Hypothalamus (tissue), 51 donors: ENCODE measurements around the gene ITGB4.

Source experiments
- DNase-seq, 51 donors: peaks; one replicate each; lab custom pipeline; 2025; lab: John Stamatoyannopoulos, UW

ITGB4 gene

DNA sequence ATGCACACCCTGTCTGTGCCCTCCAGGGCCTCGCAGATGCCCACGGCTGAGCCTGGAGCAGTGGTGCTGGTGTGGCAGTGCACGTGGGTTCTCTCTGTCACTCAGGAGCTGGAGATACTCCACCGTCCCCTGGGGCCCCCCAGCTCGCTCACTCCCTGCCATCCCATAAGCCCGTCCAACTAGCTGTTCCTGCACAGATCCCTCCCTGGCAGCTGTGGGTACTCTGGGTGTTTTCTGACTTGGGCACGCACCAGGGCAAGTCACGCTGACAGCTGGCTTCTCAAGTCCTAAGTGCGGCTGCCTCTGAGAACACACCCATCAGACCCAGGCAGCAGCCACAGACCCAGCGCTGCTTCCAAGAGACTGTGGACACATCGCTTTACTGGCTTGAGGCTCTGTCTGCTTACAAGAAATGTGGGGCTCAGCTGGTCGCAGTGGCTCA is 25.4 kb upstream of the ITGB4 start:
- peak in 28 of 51 donors; percentile 13 to 81 (median 50) for DNase-seq

DNA sequence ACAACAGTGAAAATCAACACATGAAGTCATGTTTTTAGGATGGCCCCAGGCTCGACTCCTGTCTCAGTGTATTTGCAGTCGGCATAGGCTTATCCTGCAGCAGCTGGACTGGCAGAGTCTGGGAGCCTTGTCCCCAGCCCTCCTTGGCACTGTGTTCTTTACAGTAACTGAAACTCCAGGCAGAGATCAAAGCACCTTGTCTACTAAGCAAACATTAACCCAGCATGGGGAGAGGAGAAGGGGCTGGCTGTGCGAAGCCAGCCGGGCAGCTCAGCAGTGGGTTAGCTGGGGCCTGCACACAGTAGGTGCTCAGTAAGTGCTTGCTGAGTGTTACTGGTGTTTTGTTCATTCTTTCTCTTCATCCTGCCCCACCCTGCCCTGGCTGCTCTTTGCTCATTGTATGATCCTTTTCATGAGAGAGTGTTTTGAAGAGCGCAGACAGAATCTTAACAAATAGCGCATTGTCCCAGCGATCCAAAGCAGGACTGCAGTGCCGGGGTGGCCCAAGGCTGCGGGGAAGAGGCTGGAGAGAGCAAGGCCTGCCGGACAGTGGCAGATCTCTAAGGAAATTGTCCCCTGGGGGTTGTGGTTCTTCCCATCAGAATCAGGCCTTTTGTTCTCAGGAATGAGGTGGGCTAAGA is 23.5 kb upstream of the ITGB4 start:
- peak in 42 of 51 donors; percentile 9 to 88 (median 62) for DNase-seq

DNA sequence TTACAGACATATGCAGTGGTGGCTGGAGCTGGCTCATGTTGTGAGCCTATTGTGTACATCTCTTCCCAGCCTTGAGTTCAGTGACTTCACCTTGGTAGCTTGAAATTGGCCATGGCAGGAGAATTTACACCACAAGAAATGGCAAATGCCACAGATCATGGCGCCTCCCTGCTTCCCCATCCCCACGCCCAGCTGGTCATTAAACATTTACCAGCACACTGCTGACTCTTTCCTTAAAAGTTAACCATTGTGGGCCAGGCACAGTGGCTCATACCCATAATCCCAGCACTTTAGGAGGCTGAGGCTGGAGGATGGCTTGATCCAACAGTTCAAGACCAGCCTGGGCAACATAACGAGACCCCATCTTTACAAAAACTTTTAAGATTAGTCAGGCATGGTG is 22.6 kb upstream of the ITGB4 start:
- no peak for DNase-seq

DNA sequence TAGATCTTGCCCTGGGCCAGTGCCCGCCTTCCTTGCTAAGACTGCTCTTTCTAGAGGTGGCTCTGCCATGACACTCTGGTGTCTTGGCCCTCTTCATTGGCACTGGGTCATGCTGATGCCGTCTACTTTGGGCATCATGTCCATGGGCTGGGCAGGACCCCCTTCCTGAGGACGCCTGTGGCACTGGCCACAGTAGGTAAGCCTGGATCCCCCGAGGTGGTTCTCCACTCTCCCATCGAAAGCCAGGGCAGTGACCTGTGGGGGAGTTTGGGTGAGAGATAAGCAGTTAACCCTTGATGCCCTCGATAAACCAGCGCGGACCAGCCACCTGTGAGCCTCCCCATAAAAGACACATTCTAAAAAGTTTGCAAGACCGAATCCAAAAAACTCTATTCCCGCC is 20.0 kb upstream of the ITGB4 start:
- no peak for DNase-seq

DNA sequence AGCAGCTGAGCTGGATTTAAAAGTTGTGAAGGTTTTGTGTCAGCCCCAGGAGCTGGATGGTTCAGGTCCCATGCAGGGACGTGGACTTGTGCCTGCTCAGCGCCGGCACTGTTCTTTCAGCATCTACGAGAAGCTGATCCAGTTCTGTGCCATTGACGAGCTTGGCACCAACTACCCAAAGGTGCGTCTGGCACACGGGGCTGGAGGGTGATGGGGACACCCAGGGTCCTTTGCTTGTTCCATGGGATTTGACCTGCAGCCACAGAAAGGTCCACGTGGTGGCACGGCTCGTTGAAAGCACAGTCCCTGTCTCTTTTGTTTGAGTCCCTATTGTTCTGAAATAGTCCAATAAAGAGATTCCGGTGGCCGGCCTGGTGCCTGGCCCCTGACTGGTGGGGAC is 18.1 kb upstream of the ITGB4 start:
- no peak for DNase-seq

DNA sequence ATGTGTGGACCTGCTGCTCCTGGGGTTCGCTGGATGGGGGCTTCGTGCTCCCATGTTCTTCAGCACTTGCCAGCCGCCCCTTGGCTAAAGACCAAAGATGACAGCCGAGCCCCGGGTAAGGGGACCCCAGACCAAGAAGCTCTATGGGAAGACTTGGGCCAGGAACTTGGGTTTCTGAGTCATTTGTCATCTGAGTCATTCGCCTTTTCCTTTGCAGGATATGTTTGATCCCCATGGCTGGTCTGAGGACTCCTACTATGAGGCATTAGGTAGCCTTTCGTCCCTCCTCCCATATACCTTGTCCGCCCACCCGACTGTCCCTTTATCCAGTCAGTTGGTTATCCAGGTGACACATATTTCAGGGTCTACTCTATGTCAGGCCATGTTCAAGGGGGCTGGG is 17.7 kb upstream of the ITGB4 start:
- no peak for DNase-seq

DNA sequence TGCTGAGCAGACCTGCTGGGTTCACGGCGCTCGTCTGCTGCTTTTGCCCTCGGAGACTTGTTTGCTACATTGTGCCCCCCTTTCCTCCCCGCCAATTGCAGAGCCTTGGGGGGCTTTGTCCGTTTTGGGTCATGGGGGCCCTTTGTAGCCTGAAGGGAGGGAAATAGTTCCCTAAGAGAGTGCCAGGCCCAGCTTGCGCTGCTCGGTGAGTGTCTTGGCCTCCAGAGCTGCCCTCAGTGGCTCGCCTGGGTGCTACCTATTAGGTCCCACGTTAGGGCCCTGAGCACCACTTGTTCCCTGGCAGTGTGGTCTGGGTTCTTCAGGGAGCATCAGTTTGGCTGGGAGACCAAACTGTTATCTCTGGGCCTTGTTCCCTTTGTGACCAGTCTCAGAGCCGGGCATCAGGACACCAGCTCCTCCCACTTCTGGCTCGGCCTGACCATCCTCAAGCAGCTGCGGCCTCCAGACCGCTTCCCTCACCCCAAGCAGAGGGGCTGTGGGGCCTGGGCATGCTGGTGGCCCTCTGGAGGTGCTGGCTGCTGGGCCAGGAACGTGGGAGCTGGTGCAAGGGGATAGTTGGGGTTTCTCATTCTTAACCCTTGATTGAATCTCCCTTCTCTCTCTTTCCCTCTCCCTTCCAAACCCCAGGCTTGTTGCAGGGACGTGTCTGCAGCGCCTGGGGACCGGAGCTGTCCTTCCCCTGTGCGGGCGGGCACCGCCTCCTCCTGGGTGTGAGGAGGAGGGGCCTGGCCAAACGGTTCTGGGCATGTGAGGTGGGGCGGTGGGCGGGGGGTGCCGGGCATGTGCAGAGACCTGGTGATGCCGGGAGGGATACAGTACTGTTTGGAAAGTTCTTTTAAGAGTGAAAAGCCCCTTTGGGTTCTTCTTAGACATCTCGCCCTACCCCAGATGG is 16.0 kb upstream of the ITGB4 start:
- DNase-seq, result peak in 7 of 51 donors; percentile 15 to 44 (median 28)

DNA sequence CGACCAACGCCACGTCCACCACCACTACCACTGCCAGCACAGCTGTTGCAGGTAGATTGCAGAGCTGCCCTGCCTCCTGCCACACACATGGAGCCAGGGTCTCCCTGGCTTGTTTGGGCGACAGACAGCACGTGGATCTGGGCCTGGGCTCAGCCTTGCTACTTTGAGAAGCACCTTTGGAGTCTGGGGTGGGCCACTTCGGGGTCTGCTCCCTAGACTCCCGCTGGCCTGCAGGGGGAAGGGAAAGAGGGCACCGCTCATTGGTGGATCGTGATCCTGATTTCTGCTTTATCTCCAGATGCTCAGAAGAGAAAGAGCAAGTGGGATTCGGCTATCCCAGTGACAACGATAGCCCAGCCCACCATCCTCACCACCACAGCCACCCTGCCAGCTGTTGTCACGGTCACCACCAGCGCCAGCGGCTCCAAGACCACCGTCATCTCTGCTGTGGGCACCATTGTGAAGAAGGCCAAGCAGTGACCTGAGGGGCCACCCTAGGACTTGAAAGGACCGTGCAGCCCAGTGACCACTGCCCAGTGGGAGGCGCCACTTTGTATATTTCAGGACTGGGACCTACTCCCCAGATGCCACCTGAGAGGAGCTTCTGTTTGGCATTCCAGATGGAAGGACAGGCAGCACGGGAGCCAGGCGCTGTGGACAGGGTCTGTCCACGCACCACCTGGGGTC is 15.1 kb upstream of the ITGB4 start:
- no peak for DNase-seq

DNA sequence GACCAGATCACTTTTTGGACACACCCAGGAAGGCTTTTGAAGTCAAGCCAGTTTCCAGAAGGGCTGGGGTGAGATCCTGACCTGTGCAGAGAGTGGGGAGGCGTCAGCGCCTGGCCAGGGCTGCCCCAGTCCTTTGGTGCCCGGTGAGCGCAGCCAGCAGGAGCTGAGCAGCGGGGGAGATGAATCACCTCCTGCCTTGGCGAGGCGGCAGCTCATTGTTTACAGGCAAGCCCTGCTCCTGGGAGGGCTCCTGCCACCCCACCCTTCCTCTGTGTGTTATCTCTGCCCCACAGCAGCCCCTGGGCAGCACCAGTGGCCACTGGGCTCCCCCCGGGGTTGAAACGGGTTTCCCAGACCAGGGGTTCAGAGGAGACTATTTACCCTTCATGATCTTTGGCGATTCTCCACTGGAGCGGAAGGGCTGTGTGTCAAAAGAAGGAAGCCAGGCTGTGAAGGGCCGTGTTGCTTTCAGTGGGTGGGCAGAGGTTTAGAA is 14.1 kb upstream of the ITGB4 start:
- no peak for DNase-seq

DNA sequence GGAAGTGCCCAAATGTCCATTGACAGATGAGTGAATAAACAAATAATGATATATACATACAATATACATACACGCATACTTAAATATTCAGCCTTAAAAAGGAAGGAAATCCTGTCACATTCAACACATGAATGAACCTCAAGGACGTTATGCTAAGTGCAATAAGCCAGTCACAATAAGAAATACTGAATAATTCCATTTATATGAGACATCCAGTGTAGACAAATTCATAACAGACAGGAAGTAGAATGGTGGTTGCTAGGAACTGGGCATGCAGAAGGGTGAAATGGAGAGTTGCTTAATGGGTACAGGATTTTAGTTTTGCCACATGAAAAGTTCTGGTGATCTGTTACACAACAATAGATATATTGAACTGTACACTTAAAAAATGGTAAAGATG is 8.8 kb upstream of the ITGB4 start:
- DNase-seq, result no peak

DNA sequence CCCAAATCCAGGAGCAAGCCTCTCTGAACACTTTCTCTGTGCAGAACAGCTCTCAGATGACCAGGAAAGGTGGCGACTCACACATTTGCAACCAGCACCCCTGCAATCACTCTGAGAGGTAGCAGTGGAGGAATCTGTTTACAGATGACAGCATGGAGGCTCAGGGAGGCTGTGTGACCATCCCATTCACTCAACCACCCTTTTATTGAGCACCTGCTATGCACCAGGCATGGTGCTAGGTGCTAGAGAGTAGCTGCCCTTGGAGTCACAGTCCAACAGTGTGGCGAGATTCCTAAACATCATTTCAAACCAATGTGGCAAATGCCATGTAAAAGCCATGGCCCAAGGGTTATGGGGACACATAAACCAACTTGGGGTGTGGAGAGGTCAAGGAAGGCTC is 1.5 kb upstream of the ITGB4 start:
- no peak for DNase-seq

DNA sequence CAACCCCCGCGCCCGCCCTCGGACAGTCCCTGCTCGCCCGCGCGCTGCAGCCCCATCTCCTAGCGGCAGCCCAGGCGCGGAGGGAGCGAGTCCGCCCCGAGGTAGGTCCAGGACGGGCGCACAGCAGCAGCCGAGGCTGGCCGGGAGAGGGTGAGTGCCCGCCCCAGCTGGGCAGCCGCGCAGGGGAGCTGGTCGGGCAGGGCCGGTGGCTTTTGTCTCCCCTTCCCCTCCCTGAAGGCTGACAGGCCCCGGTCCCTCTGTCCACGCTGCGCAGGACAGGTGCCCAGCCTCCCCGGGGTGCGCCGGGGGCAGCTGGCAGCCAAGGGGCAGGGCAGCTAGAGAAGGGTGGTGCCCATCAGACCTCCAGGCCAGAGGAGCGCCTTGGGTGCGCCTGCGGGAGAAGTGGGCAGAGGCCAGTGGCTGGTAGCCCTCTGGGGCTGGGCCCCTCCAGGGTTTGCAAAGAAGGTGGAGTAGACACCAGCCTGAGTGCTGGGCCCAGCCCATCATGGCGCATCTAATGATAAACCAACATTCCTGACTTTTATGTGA is 278 bp downstream of the ITGB4 start:
- DNase-seq, result no peak

DNA sequence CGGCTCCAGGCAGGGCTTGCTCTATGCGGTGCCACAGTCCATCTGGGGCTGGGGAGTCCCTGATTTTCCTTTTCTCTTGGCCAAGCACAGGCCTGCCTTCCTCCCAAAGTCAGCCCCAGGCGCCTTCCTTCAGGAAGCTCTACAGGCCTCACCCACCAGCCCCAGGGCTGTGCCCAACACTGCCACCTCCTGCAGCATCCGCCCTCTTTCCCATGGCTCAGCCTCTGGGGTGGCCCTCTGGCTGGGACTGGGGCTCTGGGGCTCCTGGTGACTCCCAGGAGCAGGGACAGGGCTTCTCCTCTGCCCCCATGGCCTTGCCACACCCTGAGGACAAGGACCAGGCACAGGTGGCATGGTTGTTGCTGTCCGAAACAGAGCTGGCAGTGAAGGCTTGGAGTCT is 817 bp downstream of the ITGB4 start:
- DNase-seq, result peak in 1 of 51 donors; percentile 8

DNA sequence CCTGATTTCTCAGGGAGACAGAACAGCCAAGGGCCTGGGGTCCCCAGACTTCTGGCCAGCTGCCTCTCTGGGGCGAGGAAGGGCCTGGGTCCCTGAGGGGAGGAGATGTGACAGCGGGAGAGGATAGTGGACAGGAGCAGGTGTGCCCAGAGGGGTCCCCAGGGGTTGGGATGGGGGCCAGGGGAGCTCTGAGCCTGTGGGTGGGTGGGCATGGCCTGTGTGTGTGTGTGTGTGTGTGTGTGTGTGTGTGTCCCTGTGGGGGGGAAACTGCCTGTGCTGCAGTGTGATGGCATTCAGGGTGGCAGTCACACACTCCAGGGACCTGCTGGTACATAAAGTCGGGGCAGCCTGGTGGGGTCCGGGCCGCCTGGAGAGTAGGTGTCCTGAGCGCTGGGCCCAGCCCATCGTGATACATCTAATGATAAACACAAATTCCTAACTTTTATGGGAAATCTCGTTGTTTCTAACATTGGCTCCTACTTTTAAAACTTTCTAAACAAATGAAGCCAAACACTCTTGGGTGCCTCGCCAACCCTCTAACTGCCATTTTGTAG is 1.4 kb downstream of the ITGB4 start:
- DNase-seq, result no peak

DNA sequence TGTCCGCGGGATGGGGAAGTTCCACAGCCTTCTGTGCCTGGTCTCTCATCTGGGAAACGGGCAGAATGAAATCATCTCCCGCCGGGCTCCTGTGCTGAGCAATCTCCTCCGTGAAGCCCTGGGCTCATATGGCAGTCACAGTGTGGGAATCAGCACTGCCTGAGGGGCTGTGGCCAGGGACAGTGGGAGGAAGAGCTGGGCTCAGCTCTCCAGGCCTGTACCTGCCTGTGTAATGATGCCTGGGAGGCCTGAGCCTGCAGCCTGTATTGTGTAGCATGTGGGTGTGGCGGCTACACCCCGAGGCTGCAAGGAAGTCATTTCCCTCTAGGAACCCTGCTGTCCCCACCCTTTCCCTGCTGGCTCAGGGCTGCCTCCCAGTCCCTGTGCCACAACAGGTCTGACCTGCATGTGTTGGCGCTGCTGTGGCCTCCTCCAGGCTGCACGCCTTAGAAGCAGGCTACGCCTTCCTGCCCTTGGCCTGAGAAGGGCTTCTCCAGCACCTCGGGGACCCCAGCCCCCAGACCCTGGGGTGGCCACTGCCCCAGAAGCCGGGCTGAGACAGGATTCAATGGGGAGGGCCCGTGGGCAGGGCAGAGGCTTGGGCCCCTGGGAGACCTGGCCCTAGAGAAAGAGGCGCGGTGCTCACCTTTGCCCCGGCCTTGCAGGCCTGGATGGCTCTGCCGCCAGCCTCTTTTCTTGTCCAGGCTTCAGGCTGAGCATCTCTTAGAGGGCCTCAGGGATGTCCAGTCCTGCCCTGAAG is 2.1 kb downstream of the ITGB4 start:
- no peak for DNase-seq

DNA sequence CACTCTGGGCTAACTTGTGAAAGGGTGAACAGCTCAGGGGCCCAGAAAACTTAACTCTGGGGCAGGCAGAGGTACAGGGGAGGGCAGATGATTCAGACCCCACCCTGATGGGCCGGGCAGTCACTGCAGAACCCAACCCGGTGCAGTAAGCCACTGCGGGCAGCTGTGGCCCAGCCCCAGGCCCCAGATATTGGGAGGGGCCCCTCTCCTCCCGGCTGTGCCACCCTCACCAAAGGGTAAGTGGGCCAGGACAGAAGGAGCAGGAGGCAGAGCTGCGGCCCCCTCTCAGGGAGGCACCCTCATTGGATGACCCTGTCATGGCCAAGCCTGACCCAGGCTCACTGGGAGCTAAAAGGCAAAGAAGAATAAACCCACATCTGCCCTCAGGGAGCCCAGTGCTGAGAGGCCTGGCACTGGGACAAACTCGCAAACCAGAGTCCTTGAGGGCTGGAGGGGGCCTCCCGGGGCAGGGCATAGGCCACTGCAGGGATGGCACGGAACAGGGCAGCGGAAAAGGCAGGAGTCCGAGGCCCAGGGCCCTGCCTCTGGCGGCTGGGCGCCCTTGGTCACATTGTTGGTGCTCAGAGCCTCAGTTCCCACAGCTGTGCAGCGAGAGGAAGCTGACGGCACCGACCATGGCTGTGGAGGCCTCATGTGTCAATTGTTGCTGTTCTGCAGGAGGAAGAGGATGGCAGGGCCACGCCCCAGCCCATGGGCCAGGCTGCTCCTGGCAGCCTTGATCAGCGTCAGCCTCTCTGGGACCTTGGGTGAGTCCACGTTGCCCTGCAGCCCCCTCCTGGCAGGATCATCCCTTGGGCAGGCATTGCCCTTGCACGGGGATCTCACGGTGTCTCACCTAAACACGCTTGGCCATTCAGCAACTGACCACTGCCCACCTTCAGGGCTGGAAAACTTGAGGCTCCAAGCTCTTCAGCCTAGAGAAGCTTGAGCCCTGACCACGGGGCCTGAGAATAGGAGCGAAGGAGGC is 3.1 kb downstream of the ITGB4 start:
- no peak for DNase-seq

DNA sequence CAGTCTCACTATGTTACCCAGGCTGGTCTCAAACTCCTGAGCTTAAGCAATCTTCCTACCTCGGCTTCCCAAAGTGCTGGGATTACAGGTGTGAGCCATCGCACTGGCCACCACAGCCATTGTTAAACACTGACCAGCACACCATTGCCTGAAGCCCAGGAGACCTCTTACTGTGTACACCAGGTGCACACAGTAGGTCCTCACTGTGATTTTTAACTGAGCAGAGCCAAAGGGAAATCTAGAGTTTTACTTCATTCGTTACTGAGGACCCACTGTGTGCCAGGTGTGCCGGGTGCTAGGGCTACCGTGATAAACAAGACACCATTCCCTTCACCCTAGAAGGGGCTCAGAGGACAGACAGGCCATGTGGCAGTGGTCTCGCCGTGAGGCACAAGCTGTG is 4.2 kb downstream of the ITGB4 start:
- no peak for DNase-seq

DNA sequence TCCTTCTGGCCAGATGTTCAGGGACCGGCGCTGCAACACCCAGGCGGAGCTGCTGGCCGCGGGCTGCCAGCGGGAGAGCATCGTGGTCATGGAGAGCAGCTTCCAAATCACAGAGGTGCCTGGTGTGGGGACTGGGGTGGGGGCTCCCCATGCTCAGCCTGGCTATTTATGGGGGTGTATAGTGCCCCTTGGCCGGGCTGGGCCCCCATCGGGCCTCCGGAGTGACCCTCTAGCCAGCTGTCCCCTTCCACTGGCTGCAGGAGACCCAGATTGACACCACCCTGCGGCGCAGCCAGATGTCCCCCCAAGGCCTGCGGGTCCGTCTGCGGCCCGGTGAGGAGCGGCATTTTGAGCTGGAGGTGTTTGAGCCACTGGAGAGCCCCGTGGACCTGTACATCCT is 6.1 kb downstream of the ITGB4 start:
- no peak for DNase-seq

DNA sequence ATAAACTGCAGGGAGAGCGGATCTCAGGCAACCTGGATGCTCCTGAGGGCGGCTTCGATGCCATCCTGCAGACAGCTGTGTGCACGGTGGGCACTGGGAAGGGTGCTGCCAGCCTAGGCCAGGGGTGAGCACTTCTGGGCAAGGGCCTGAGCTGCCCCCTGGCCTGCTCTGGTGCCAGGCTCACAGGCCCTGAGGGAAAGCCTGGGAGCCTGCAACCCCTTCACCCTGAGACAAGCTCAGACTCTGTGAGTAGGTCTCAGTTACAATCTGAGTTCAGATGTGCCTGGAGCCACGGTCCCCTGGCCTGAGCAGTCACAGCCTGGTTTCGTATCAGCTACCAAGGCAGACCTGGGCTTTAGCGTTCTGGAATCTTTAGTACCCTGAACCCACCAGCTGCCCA is 8.1 kb downstream of the ITGB4 start:
- no peak for DNase-seq
